GM12892 (cell line): Measurements from ENCODE around the gene PROM1.

ENCODE experiments used
- DNase-seq: peaks from one replicate; pipeline ENCODE4 v3.0.0; 2011; ENCODE audit not compliant: insufficient read length
- FAIRE-seq: peaks from 2 replicates; lab custom pipeline; 2011; peaks lifted over from hg19 to GRCh38; lab: Jason Lieb, UNC
- POLR2A ChIP-seq: IDR thresholded peaks from 2 replicates; pipeline ENCODE4 v1.6.1; 2011; ENCODE audit warnings: low read depth, low read length, control low read depth
- POLR2AphosphoS5 ChIP-seq: IDR thresholded peaks from 2 replicates; pipeline ENCODE4 v1.6.1; 2011; ENCODE audit warnings: low read depth, low read length, control low read depth
- TAF1 ChIP-seq: IDR thresholded peaks from 2 replicates; pipeline ENCODE4 v1.6.1; 2011; ENCODE audit warnings: low read depth, mild to moderate bottlenecking, control low read depth, low read length, borderline replicate concordance

The PROM1 gene

GRCh38 chr4:16077786-16078185, 6.0 kb downstream of the PROM1 start:
- DNase-seq: no peak
- FAIRE-seq: no peak
- no peak for TF ChIP-seq POLR2AphosphoS5
- no peak for TF ChIP-seq POLR2A
- TF ChIP-seq TAF1: no peak

GRCh38 chr4:16075975-16076757, 7.7 kb downstream of the PROM1 start:
- FAIRE-seq (no peak), DNase-seq (no peak)
- TF ChIP-seq TAF1 (no peak), POLR2A (no peak), POLR2AphosphoS5 (no peak)

GRCh38 chr4:16075061-16075460, 8.8 kb downstream of the PROM1 start:
- no peak for DNase-seq
- FAIRE-seq: no peak
- TF ChIP-seq POLR2A (no peak), TAF1 (no peak), POLR2AphosphoS5 (no peak)

- TF ChIP-seq POLR2A (no peak), POLR2AphosphoS5 (no peak), TAF1 (no peak)
- no peak for FAIRE-seq
- no peak for DNase-seq
Observed at GRCh38 chr4:16072168-16072567, 11.7 kb downstream of the PROM1 start.

GRCh38 chr4:16070203-16070602, 13.6 kb downstream of the PROM1 start:
- DNase-seq (no peak), FAIRE-seq (no peak)
- TF ChIP-seq TAF1: no peak
- TF ChIP-seq POLR2A: no peak
- no peak for TF ChIP-seq POLR2AphosphoS5

- TF ChIP-seq POLR2AphosphoS5 (no peak), TAF1 (no peak), POLR2A (no peak)
- no peak for FAIRE-seq
Observed at GRCh38 chr4:16067515-16067914, 16.3 kb downstream of the PROM1 start.

GRCh38 chr4:16066586-16067128, 17.2 kb downstream of the PROM1 start:
- FAIRE-seq: no peak
- TF ChIP-seq POLR2AphosphoS5 (no peak), TAF1 (no peak), POLR2A (no peak)
- no peak for DNase-seq

More at GRCh38 chr4:16067515-16067914, 16.3 kb downstream of the PROM1 start:
- no peak for DNase-seq

GRCh38 chr4:16065066-16065465, 18.8 kb downstream of the PROM1 start:
- TF ChIP-seq TAF1 (no peak), POLR2AphosphoS5 (no peak)
- no peak for FAIRE-seq
- DNase-seq: no peak

GRCh38 chr4:16062601-16063000, 21.2 kb downstream of the PROM1 start:
- TF ChIP-seq POLR2A (no peak), TAF1 (no peak)
- FAIRE-seq (no peak), DNase-seq (no peak)

GRCh38 chr4:16056681-16057385, 27.0 kb downstream of the PROM1 start:
- no peak for TF ChIP-seq POLR2AphosphoS5
- no peak for TF ChIP-seq TAF1
- TF ChIP-seq POLR2A: no peak
- no peak for FAIRE-seq
- DNase-seq: no peak

- FAIRE-seq (no peak), DNase-seq (no peak)
- no peak for TF ChIP-seq POLR2AphosphoS5
Observed at GRCh38 chr4:16055873-16056272, 27.9 kb downstream of the PROM1 start.

GRCh38 chr4:16055471-16055870, 28.4 kb downstream of the PROM1 start:
- DNase-seq: no peak
- no peak for TF ChIP-seq POLR2A
- no peak for TF ChIP-seq POLR2AphosphoS5
- FAIRE-seq: no peak
